ENCODE results near the gene NPY1R. TPM values are rescaled to one million over a fixed set of nuclear protein-coding genes. Genes with fewer than 3 reads are reported as not detected.

The NPY1R gene
- total and polyA plus RNA-seq, 4 experiments from 2014 or later: not detected

- no peaks in the 10 kb centered on the region for H3K4me1 Mint-ChIP-seq
- Histone ChIP-seq H3K27me3 (ENCODE audit: insufficient read depth, low read length) (no peaks in the 10 kb centered on the region), H3K4me1 (ENCODE audit: insufficient read depth, low read length) (no peaks in the 10 kb centered on the region), H3K27ac (ENCODE audit: low read depth, low read length) (no peak overlapping the region), H3K4me3 (ENCODE audit: low read length in 2 of 2) (no peak overlapping the region), H3K36me3 (ENCODE audit: insufficient read depth, low read length) (no peaks in the 10 kb centered on the region), H3K9me3 (ENCODE audit: control insufficient read depth in 1 of 2, low read length in 2 of 2) (no peaks in the 10 kb centered on the region)
- intact Hi-C loops (cut with micrococcal nuclease): no loop called here
- DNase-seq: no peak
- no peaks in the 10 kb centered on the region for H3K36me3 Mint-ChIP-seq
- ChIA-PET POLR2A (ENCODE audit: partially characterized antibody) (no interaction called here), CTCF (ENCODE audit: partially characterized antibody) (no interaction called here)
- no peak overlapping the region for H3K4me3 Mint-ChIP-seq
- peaks cover 0 to 1% of the 10 kb centered on the region in 2 donors for H3K27me3 Mint-ChIP-seq
- H3K27ac Mint-ChIP-seq: no peak overlapping the region
- H3K9me3 Mint-ChIP-seq: peaks cover 0 to 3% (median 0%) of the 10 kb centered on the region in 8 donors
These were observed 52.7 kb downstream of the NPY1R start for GRCh38 chr4:163279713-163280112.

DNA sequence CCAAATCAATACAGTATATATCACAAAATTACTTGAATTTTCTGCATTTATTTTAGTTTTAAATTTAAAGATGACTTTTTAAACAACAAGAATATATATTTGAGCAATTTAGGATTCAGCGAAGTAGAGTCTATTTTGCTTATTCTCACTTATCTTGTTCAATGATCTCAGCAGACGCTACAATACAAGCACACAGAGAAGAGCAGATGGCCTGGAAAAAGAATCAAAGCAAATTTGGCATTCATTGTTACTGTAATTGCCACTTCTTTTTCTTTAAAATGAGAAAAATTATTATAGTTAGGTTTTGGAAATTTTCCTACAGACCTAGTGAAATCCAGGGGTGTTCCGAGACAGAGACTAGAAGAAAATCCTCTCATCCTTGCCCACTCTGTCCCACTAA is 57.5 kb downstream of the NPY1R start:
- ChIA-PET CTCF (ENCODE audit: partially characterized antibody) (no interaction called here), POLR2A (ENCODE audit: partially characterized antibody) (no interaction called here)
- no peaks in the 10 kb centered on the region for H3K27me3 ChIP-seq (ENCODE audit: insufficient read depth, low read length)
- no peak overlapping the region for H3K4me3 ChIP-seq (ENCODE audit: low read length in 2 of 2)
- no peak for DNase-seq
- Mint-ChIP-seq H3K4me3 (no peak overlapping the region), H3K27ac (no peak overlapping the region), H3K36me3 (no peaks in the 10 kb centered on the region), H3K27me3 (peaks cover 0 to 2% of the 10 kb centered on the region in 2 donors), H3K4me1 (no peaks in the 10 kb centered on the region), H3K9me3 (no peaks in the 10 kb centered on the region)
- no peaks in the 10 kb centered on the region for H3K4me1 ChIP-seq (ENCODE audit: insufficient read depth, low read length)
- intact Hi-C loops (cut with micrococcal nuclease): no loop called here
- H3K36me3 ChIP-seq (ENCODE audit: insufficient read depth, low read length): no peaks in the 10 kb centered on the region
- no peaks in the 10 kb centered on the region for H3K9me3 ChIP-seq (ENCODE audit: control insufficient read depth in 1 of 2, low read length in 2 of 2)
- no peak overlapping the region for H3K27ac ChIP-seq (ENCODE audit: low read depth, low read length)

Other genes starting within 250 kb of the NPY1R start
- 10 to 100 TPM; 24.4 to 25.7 TPM for gene NAF1, start 165.7 kb downstream of the NPY1R start, total RNA-seq
- gene NAF1, start 165.7 kb downstream of the NPY1R start, polyA plus RNA-seq: 1 to 10 TPM; 3.0 to 3.8 TPM
- not detected for gene NPY5R, start 11.3 kb upstream of the NPY1R start, total RNA-seq
- not detected for gene NPY5R, start 11.3 kb upstream of the NPY1R start, polyA plus RNA-seq
- gene TKTL2, start 141.2 kb upstream of the NPY1R start, total RNA-seq: not detected
- not detected for gene TKTL2, start 141.2 kb upstream of the NPY1R start, polyA plus RNA-seq
- 10 to 100 TPM; 24.6 to 25.0 TPM for gene TMA16, start 162.1 kb upstream of the NPY1R start, total RNA-seq
- 10 to 100 TPM; 14.8 to 16.8 TPM for gene TMA16, start 162.1 kb upstream of the NPY1R start, polyA plus RNA-seq

Measured in CD4-positive, alpha-beta memory T cell (primary cell).